WI38 (cell line): Measurements from ENCODE around the gene CHST13.
A peak's percentile ranks its signal among the peaks of the same experiment; 100 is the strongest.

ENCODE experiments used
- H3K4me3 ChIP-seq: 2 replicates; pipeline ENCODE4 v1.5.1; 2011; ENCODE audit warnings: low read depth, mild to moderate bottlenecking, control low read depth, low read length
- TF ChIP-seq, protein P1 (sequence below): IDR thresholded peaks from 2 replicates; pipeline ENCODE4 v1.5.1; 2012; ENCODE audit warnings: low read depth, mild to moderate bottlenecking, control low read depth, low read length

CHST13 gene

DNA sequence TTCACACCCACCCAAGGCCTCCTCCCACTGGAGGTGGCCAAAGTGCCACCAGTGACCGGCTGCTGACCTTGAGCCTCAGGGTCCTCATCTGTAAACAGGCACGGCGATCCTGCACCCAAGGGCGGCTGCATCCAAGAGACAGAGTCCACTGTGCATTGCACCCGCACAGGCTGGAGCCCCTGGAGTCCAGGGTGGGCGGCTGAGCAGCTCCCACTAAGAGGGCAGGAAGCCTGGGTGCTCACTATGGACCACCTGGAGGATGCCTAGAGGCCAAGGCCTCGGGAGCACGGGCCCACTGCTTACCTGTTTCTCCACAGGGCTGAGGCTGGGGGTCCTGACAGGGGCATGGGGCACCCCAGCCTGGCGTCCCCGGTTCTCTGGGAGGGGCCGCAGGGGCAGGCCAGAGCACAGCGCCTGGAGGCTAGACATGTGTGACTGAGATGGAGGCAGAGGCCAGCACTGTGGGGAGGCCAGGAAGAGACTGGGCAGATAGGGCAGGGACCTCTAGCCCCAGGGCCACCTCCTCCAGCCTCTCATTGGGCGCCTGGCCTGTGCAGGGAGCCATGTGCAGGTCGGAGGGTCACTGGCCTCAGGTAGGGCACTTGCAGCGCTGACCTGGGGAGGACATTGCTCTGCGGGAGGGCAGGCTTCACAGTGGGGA, 6.5 kb upstream of the CHST13 start, which contains the start of gene UROC1:
UROC1 (minus strand) TSS at position 483 of the 661 bp plus-strand sequence; CDS start at position 429, 54 bp downstream.
- no peak within 1 kb of the TSS for H3K4me3 ChIP-seq

DNA sequence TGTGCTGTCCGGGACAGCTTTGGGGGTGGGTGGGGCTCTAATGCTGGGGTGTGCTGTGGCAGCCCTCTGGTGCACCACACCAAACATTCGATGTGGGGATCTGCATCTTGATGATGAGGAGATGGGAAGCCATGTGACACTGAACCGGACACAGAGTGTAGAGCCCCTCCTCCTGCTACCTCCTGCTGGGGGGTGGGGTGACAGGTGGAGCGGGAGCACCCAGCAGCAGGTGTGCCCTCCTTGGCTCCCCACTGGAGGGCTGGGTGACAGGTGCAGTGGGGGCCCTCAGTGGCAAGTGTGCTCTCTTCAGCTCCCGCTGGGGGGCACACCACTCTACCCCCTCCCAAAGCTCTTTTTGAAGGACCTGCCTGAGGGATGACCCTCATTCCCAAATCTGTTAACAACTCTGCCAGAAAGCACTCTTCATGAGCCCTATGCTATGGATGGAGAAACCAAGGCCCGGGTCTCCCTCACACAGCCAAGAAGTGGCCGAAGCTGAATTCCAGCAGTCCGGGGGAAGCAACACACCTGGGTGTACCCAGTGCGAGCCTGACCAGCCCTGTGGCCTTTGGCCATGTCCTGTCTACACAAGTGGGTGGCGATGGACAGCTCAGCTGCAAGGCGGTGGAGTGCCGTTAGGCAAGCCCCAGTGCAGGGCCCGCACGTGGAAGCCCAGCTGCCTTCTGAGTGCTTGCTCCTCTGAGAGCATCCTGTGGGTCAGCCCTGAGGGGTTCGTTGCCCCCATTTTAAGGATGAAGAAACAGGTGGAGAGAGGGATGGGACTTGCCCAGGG, 5.8 kb upstream of the CHST13 start:
- TF ChIP-seq, protein P1, sequence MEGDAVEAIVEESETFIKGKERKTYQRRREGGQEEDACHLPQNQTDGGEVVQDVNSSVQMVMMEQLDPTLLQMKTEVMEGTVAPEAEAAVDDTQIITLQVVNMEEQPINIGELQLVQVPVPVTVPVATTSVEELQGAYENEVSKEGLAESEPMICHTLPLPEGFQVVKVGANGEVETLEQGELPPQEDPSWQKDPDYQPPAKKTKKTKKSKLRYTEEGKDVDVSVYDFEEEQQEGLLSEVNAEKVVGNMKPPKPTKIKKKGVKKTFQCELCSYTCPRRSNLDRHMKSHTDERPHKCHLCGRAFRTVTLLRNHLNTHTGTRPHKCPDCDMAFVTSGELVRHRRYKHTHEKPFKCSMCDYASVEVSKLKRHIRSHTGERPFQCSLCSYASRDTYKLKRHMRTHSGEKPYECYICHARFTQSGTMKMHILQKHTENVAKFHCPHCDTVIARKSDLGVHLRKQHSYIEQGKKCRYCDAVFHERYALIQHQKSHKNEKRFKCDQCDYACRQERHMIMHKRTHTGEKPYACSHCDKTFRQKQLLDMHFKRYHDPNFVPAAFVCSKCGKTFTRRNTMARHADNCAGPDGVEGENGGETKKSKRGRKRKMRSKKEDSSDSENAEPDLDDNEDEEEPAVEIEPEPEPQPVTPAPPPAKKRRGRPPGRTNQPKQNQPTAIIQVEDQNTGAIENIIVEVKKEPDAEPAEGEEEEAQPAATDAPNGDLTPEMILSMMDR: no peak
- H3K4me3 ChIP-seq: no peak overlapping the region

More for the DNA sequence above, 6.5 kb upstream of the CHST13 start, which contains the start of gene UROC1:
- TF ChIP-seq, protein P1: no peak

DNA sequence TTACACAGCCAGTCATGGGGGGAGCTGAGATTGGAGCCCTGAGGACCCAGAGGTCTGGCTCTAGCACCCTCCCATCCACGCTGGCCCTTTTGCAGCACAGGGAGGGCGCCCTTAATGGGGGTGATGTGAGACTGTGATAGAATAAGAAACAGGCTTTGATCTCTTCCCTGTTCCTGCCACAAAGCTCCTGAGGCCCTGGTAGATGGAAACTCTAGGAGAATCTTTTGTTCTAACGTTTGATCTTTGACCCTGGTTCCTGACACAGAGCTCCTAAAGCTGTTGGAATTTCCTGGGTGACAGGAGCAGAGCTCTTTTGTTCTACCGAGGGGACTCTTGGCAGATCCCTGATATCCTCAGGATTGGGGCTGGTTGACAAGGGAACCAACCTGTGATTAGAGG, 5.2 kb upstream of the CHST13 start:
- no peak overlapping the region for H3K4me3 ChIP-seq
- TF ChIP-seq, protein P1: no peak

DNA sequence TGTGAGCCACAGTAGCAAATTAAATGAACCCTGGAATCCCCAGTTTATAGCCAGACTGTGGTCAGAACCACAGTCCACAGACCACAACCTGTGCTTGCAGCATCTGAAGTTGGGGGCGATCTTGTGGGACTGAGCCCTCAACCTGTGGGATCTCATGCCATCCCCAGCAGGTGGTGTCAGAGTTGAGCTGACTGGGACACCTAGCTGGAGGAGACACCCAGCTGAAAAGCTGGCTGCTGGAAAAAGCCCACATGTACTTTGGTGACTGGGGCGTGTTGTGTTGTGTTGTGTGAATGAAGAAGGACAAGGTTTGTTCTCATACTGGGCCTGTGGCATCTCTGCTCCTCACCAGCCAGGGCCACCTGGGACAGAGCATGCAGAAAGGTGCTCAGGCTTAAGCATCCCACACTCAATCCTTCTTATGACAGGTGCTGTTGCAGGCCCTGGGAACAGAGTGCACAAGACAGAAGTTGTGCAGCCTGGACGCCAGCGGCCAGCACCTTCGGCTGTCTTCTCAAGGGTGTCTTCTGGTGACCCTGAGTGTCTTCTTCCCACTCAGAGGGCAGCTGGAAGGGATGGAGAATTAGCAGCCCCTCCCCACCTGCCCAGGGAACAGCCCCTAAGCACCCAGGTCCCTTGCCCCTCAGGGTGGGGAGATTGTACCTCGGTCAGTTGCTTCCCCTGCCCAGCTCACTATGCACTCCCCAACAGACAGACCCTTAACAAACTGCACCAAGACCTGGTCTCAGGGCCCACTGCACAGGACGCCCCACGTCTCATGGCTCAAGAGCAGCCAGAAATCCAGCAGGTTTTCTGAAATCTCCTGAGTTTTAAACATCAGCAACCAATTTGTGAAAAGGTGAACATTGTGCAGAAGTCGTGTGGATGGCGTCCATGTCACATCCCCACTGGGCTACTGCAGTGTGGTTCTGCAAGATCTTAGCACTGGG, 4.2 kb upstream of the CHST13 start:
- no peak overlapping the region for H3K4me3 ChIP-seq

DNA sequence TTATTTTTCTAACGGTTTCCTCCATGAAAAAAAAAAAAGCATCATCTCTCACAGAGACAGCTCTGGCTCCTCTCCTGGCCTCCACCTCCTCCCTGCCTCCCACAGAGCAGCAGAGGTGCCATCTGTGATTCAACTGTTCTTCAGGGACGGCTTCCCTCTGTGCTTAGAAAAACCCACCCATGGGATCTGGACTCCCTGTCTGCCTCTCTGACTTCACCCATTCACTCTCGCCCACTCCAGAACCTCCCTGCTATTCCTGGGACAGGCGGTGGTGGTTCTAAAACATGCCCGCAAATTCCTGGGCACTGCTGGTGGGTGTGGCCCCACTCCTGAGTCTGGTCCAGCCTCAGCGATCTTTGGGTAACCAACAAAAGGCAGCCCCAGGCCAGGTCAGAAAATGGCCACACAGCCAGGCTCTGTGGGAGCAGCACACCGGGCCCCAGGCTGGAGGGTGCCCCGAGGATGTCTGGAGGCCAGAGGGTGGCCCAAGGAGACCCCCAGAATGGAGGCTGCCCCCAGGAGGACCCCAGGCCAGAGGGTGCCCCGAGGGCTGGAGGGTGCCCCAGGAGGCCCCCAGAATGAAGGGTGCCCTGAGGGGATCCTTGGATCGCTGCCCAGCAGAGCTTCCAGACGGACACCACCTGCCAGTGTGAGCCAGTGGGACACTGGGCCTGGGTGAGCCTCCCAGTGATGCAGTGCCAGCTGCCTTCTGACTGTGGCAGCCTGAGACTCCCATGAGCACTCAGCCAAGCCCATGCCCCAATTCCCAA, 2.6 kb upstream of the CHST13 start:
- no peak overlapping the region for H3K4me3 ChIP-seq
- TF ChIP-seq, protein P1: no peak

More for the DNA sequence above, 4.2 kb upstream of the CHST13 start:
- TF ChIP-seq, protein P1: no peak

DNA sequence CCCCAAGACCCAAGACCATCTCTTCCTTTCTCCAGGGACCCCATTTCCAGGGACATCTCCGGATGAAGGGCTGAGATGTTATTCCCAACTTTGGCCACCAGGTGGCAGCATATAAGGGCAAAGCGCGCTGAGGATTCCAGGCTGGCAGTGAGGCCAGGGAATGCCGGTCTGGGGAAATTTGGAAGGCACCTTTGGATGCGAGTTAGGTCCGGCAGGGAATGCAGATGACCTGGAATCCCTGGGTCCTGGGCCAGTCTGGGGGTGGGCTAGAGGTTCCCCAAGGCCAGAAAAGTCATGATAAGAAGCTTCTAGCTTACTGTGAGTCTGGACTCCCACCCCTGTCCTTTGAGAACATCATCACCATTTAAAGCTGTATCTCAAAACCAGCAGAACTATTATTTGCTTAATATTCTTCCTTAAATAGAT, 1.6 kb upstream of the CHST13 start:
- no peak overlapping the region for H3K4me3 ChIP-seq
- TF ChIP-seq, protein P1: peak; percentile 87
